ENCODE measurements around the gene UBR4. TPM values are rescaled to one million over a fixed set of nuclear protein-coding genes. Genes with fewer than 3 reads are reported as not detected.

UBR4 gene
- total RNA-seq, 1 experiment from 2014 or later = 131 TPM

DNA sequence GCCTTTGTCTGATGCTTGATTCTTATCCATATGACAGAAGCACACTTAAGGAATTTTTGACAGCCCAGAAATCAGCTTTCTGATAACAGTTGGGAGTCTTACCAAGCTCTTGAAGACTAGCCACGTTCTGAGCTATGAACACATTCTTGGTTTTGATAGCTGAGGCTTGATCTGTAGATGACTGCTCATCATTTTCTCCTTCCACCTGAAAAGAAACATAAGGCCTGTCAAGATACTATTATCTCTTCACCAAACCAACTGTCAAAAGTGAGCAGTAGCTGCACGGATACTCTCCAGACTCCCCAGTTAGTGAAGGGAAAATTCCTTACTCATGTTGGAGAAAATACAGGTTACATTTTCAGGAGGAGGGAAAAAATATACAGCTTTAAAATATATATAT, 12.2 kb downstream of the UBR4 start:
- Histone ChIP-seq H3K14ac (ENCODE audit: insufficient read depth, low read length) (no peak overlapping the region), H3K23me2 (ENCODE audit: insufficient read length, low read depth, low read length, poor library complexity, severe bottlenecking) (no peaks in the 10 kb centered on the region), H2BK120ac (ENCODE audit: low read depth, low read length, poor library complexity, severe bottlenecking) (no peak overlapping the region), H3K4me2 (ENCODE audit: insufficient read depth, insufficient read length, low read length) (no peak overlapping the region), H4K8ac (replicated peaks; ENCODE audit: insufficient read length, low read depth, low read length) (no peak overlapping the region), H2BK5ac (ENCODE audit: insufficient read length, low read length) (no peak overlapping the region), H4K20me1 (ENCODE audit: control insufficient read depth, insufficient read depth, insufficient read length) (no peaks in the 10 kb centered on the region), H3K9ac (ENCODE audit: extremely low read depth, insufficient read length, low read length) (no peak overlapping the region), H2BK15ac (ENCODE audit: low read depth, low read length) (no peak overlapping the region), H3K27ac (ENCODE audit: insufficient read length, low read depth, low read length) (no peak overlapping the region), H4K91ac (ENCODE audit: insufficient read length, low read depth, low read length) (no peak overlapping the region), H3T11ph (ENCODE audit: low read length) (no peak overlapping the region), H3K23ac (ENCODE audit: insufficient read length, low read depth, low read length) (no peak overlapping the region), H2BK20ac (ENCODE audit: low read depth, low read length, poor library complexity, severe bottlenecking) (no peak overlapping the region), H3K4ac (ENCODE audit: low read depth, low read length) (no peak overlapping the region), H3K4me1 (ENCODE audit: insufficient read depth, low read length) (no peaks in the 10 kb centered on the region), H3K79me2 (ENCODE audit: insufficient read depth, low read length) (peaks cover 5% of the 10 kb centered on the region; the same call in 1 of the 2 replicates), H2AFZ (ENCODE audit: low read length) (no peak overlapping the region), H3K56ac (ENCODE audit: insufficient read length, low read depth, low read length) (no peak overlapping the region), H3K27me3 (ENCODE audit: insufficient read depth, low read length) (no peaks in the 10 kb centered on the region), H3K9me3 (ENCODE audit: control insufficient read depth, low read depth, low read length) (no peaks in the 10 kb centered on the region), H4K5ac (ENCODE audit: insufficient read length, low read depth, low read length) (no peak overlapping the region), H2AK5ac (ENCODE audit: insufficient read length, low read length) (no peak overlapping the region), H3K79me1 (ENCODE audit: insufficient read depth, low read depth, low read length, poor library complexity, severe bottlenecking) (peaks cover 9% of the 10 kb centered on the region), H2BK12ac (ENCODE audit: insufficient read length, low read depth, low read length) (no peak overlapping the region), H3K18ac (ENCODE audit: insufficient read length, low read depth, low read length) (no peak overlapping the region)
- Mint-ChIP-seq H3K4me3 (no peak overlapping the region), H3K36me3 (ENCODE audit: insufficient read depth in 1 of 3, low read depth in 3 of 3) (peaks cover 40 to 66% (median 64%) of the 10 kb centered on the region in 3 experiments; a peak in 6 of 7 replicates), H3K27me3 (ENCODE audit: low read depth) (no peaks in the 10 kb centered on the region), H3K27ac (no peak overlapping the region), H3K4me1 (no peaks in the 10 kb centered on the region), H3K9me3 (no peaks in the 10 kb centered on the region)
- no peak for DNase-seq
- no CpG with 5 or more reads among the region's 2 CpGs for WGBS (ENCODE audit: extremely low coverage, insufficient read length, low lambda C conversion rate)
- TF ChIP-seq, protein P1, sequence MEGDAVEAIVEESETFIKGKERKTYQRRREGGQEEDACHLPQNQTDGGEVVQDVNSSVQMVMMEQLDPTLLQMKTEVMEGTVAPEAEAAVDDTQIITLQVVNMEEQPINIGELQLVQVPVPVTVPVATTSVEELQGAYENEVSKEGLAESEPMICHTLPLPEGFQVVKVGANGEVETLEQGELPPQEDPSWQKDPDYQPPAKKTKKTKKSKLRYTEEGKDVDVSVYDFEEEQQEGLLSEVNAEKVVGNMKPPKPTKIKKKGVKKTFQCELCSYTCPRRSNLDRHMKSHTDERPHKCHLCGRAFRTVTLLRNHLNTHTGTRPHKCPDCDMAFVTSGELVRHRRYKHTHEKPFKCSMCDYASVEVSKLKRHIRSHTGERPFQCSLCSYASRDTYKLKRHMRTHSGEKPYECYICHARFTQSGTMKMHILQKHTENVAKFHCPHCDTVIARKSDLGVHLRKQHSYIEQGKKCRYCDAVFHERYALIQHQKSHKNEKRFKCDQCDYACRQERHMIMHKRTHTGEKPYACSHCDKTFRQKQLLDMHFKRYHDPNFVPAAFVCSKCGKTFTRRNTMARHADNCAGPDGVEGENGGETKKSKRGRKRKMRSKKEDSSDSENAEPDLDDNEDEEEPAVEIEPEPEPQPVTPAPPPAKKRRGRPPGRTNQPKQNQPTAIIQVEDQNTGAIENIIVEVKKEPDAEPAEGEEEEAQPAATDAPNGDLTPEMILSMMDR (conservative IDR thresholded peaks at IDR 0.05) = no peak
